Endothelial cell of umbilical vein (primary cell): ENCODE data around the gene PMVK. TPM values are rescaled to one million over a fixed set of nuclear protein-coding genes. Genes with fewer than 3 reads are reported as not detected.

Experiments
- BruUV-seq: library from RNA; stranded (reverse); fragments of 400-500 nt; replicated peaks from 2 replicates; lab custom pipeline; 2021; lab: Mats Ljungman, UMichigan
- CTCF ChIA-PET: fragments of 300-600, 350-600 bp; sonication (Branson Sonifier 250); formaldehyde crosslinking; loops from one replicate; lab custom pipeline; 2021; ENCODE audit warnings: antibody characterized with exemption, inconsistent platforms; lab: Charles Lee
- POLR2A ChIA-PET: fragments of 300-600, 350-600 bp; sonication (Branson Sonifier 250); formaldehyde crosslinking; loops from one replicate; lab custom pipeline; 2021; ENCODE audit warnings: antibody characterized with exemption, inconsistent platforms; lab: Charles Lee
- DNase-seq: peaks from one replicate; pipeline ENCODE4 v3.0.0-alpha.2; 2011; ENCODE audit warnings: low read depth, low spot score
- FAIRE-seq: peaks from 2 replicates; lab custom pipeline; 2011; peaks lifted over from hg19 to GRCh38; lab: Jason Lieb, UNC
- H2AFZ ChIP-seq: 2 replicates; pipeline ENCODE4 v1.6.0; 2012; ENCODE audit warnings: low read depth, low read length, control low read depth, inconsistent platforms
- H3K27ac ChIP-seq: 2 replicates; pipeline ENCODE4 v1.5.1; 2011; ENCODE audit warnings: low read depth, mild to moderate bottlenecking, control low read depth, low read length, moderate library complexity; ENCODE audit not compliant: insufficient read depth
- H3K27me3 ChIP-seq, 2 experiments: 2 replicates each; pipeline versions ENCODE4 v1.6.0 to v1.6.1; 2011; ENCODE audit warnings: low read length in 2 of 2, mixed read lengths in 1 of 2; ENCODE audit not compliant: control insufficient read depth in 2 of 2, insufficient read depth in 2 of 2
- H3K36me3 ChIP-seq, 2 experiments: 2 replicates in 1 of 2; 3 replicates in 1 of 2; pipeline ENCODE4 v1.5.1; 2011; ENCODE audit warnings: low read length in 2 of 2, mild to moderate bottlenecking in 1 of 2, moderate library complexity in 1 of 2; ENCODE audit not compliant: control insufficient read depth in 2 of 2, insufficient read depth in 2 of 2; ENCODE audit errors: extremely low read depth in 1 of 2
- H3K4me1 ChIP-seq: 3 replicates; pipeline ENCODE4 v1.5.1; 2011; ENCODE audit warnings: mild to moderate bottlenecking, low read length; ENCODE audit not compliant: control insufficient read depth, insufficient read depth; ENCODE audit errors: extremely low read depth
- H3K4me2 ChIP-seq: 2 replicates; pipeline ENCODE4 v1.6.1; 2011; ENCODE audit warnings: low read length, control low read depth, mixed read lengths; ENCODE audit not compliant: insufficient read depth
- H3K4me3 ChIP-seq, 3 experiments: fragments of 200-600 bp in 1 of 3; sonication (generic), shearing (Covaris generic) in 1 of 3; replicated peaks in 1 of 3; 2 replicates each; pipeline ENCODE4 v1.5.1; 2011 to 2016; ENCODE audit warnings: control low read depth in 3 of 3, low read length in 3 of 3, mild to moderate bottlenecking in 2 of 3, inconsistent platforms in 1 of 3, low read depth in 1 of 3, moderate library complexity in 1 of 3; ENCODE audit not compliant: insufficient read depth in 1 of 3
- H3K79me2 ChIP-seq: 2 replicates; pipeline ENCODE4 v1.6.0; 2012; ENCODE audit warnings: low read length, inconsistent platforms; ENCODE audit not compliant: control insufficient read depth, insufficient read depth
- H3K9ac ChIP-seq: replicated peaks from 2 replicates; pipeline ENCODE3; 2011; ENCODE audit warnings: low read length, control low read depth; ENCODE audit not compliant: insufficient read depth; ENCODE audit errors: extremely low read depth
- H3K9me1 ChIP-seq: replicated peaks from 3 replicates; pipeline ENCODE4 v1.6.0; 2011; ENCODE audit warnings: mild to moderate bottlenecking, low read length; ENCODE audit not compliant: control insufficient read depth, insufficient read depth; ENCODE audit errors: extremely low read depth
- H3K9me3 ChIP-seq: replicated peaks from 2 replicates; pipeline ENCODE4 v1.5.1; 2012; ENCODE audit warnings: low read length, inconsistent platforms; ENCODE audit not compliant: control insufficient read depth, insufficient read depth
- H4K20me1 ChIP-seq: replicated peaks from 2 replicates; pipeline ENCODE3; 2011; ENCODE audit warnings: mild to moderate bottlenecking, low read length; ENCODE audit not compliant: control insufficient read depth, insufficient read depth; ENCODE audit errors: extremely low read depth
- CTCF ChIP-seq, 2 donors: IDR thresholded peaks; 1 replicate in 1 of 2; 2 replicates in 1 of 2; pipeline ENCODE4 v1.5.1; 2011; ENCODE audit warnings: low read length in 2 of 2, mild to moderate bottlenecking in 2 of 2, moderate library complexity in 2 of 2, control low read depth in 1 of 2, inconsistent platforms in 1 of 2, low read depth in 1 of 2; ENCODE audit not compliant: insufficient read depth in 1 of 2; ENCODE audit errors: extremely low read depth in 1 of 2
- EZH2 ChIP-seq: IDR thresholded peaks from 2 replicates; pipeline ENCODE4 v1.6.1; 2012; ENCODE audit warnings: borderline replicate concordance, low read depth, mild to moderate bottlenecking, moderate library complexity, low read length, inconsistent platforms; ENCODE audit not compliant: severe bottlenecking
- FOS ChIP-seq: IDR thresholded peaks from 2 replicates; pipeline ENCODE4 v1.6.1; 2011; ENCODE audit warnings: mild to moderate bottlenecking, low read length, moderate library complexity, borderline replicate concordance; ENCODE audit not compliant: insufficient read depth
- GATA2 ChIP-seq: IDR thresholded peaks from 2 replicates; pipeline ENCODE4 v1.7.0; 2011; ENCODE audit warnings: low read depth, mild to moderate bottlenecking, moderate library complexity, mixed read lengths, low read length; ENCODE audit not compliant: insufficient read length, insufficient read depth
- JUN ChIP-seq: IDR thresholded peaks from 2 replicates; pipeline ENCODE4 v1.6.1; 2011; ENCODE audit warnings: borderline replicate concordance, low read depth; ENCODE audit not compliant: insufficient read length, insufficient read depth
- MYC ChIP-seq: IDR thresholded peaks from one replicate; pipeline ENCODE4 v1.6.1; 2011; ENCODE audit warnings: mild to moderate bottlenecking, low read depth, low read length
- POLR2A ChIP-seq: IDR thresholded peaks from 2 replicates; pipeline ENCODE4 v1.6.1; 2012; ENCODE audit warnings: low read depth, mild to moderate bottlenecking, control low read depth, low read length
- POLR2AphosphoS5 ChIP-seq: IDR thresholded peaks from 2 replicates; pipeline ENCODE4 v1.6.1; 2012; ENCODE audit warnings: low read depth, mild to moderate bottlenecking, control low read depth, low read length, moderate library complexity; ENCODE audit not compliant: insufficient read depth
- dilution Hi-C: fragments of 300-500 bp; cut with MboI; formaldehyde crosslinking; loops from one replicate; pipeline ENCODE4 v1.15.0; 2019; ENCODE audit warnings: low sequenced_read_pairs; ENCODE audit not compliant: extremely low pct_ligation_motif_present
- intact Hi-C: fragments of 100-400 bp; cut with micrococcal nuclease; formaldehyde crosslinking; loops from one replicate; pipeline ENCODE4 v1.10.0; 2022
- polyA plus RNA-seq, 4 experiments: library from polyadenylated mRNA; depleted of rRNA in 3 of 4; stranded (reverse) in 3 of 4; unstranded in 1 of 4; fragments of >200 nt; gene quantifications; 2 replicates each; pipeline versions ENCODE4 v1.2.1 to v1.2.3, GENCODE V29; 2011 to 2012; ENCODE audit warnings: missing spikeins in 1 of 4
- total RNA-seq: library from RNA; stranded (reverse); gene quantifications from 2 replicates; pipeline ENCODE4 v1.2.3, GENCODE V29; 2021
- TF ChIP-seq, protein P1 (sequence below): IDR thresholded peaks from 2 replicates; pipeline ENCODE4 v1.6.1; 2011; ENCODE audit not compliant: insufficient read depth, insufficient read length

The PMVK gene
- total and polyA plus RNA-seq, 2 donors (not counting 3 experiments of a cell fraction or from before 2014, with no cell fraction given), result 22.6 to 32.7 TPM

DNA sequence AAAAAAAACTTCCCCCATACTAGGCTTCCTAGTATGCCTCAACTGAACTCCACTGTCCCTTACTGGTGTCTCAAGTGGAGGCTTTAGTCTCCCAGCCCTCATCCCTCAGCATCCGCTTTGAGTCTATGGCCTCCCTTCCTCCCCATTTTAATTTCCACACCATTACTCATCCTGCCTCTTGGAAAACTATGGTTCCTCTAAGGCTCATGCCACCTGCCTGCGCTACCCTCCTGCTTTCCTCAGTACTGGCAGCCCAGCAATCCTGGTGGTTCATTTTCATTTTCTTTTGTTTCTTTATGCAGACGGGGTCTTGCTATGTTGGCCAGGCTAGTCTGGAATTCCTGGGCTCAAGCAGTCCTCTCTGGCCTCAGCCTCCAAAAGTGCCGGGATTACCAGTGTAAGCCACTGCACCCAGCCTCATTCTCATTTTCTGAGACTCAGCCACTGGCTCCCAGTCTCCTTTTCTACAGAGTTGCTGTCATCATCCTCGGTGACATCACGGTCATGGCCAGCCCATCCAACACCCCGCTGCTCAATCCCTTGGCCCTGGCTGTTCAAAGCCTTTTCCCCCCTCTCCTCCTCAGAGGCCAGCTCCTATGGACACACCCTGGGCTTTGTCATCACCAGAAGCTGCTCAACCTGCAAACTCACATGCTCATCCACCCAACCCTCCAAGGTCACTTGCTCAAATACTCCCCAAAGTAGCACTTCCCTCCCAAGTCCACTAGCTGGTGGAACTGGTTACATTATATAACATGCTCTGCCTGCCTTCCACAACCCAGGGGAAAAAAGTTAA is 2.3 kb upstream of the PMVK start:
- dilution Hi-C loops, result no loop called here
- no peak for FAIRE-seq

More for the DNA sequence above, 2.3 kb upstream of the PMVK start:
- no TSS peak for BruUV-seq
- Histone ChIP-seq H3K27ac (no peak overlapping the region), H3K9me3 (no peaks in the 10 kb centered on the region), H3K4me1 (peaks cover 8% of the 10 kb centered on the region), H3K36me3 (no peaks in the 10 kb centered on the region), H2AFZ (no peak overlapping the region), H4K20me1 (no peaks in the 10 kb centered on the region), H3K27me3 (no peaks in the 10 kb centered on the region), H3K4me3 (no peak overlapping the region), H3K9ac (no peak overlapping the region), H3K9me1 (no peaks in the 10 kb centered on the region), H3K4me2 (no peak overlapping the region), H3K79me2 (no peaks in the 10 kb centered on the region)
- no peak for DNase-seq
- ChIA-PET POLR2A (interaction anchor here (0.7 kb wide), 1 partner anchor 26 kb away, joined by 5 read pairs; no protein-coding TSS in a partner anchor), CTCF (interaction anchor here (0.7 to 1.5 kb wide), 4 partner anchors 17 to 269 kb away, joined by 3 to 5 read pairs (median 4); partner anchors contain the start of gene PBXIP1)
- no peak for TF ChIP-seq JUN
- TF ChIP-seq FOS, result no peak
- no peak for TF ChIP-seq EZH2
- no peak for TF ChIP-seq CTCF (IDR thresholded peaks at IDR 0.05; ENCODE audit: extremely low read depth in 1 of 2, insufficient read depth in 1 of 2, low read depth in 1 of 2, low read length in 2 of 2)
- TF ChIP-seq POLR2AphosphoS5, result no peak
- no peak for TF ChIP-seq GATA2
- no peak for TF ChIP-seq MYC
- TF ChIP-seq, protein P1, sequence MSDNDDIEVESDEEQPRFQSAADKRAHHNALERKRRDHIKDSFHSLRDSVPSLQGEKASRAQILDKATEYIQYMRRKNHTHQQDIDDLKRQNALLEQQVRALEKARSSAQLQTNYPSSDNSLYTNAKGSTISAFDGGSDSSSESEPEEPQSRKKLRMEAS, result no peak
- TF ChIP-seq POLR2A, result no peak
- intact Hi-C loops, result no loop called here
